ENCODE measurements around the gene TYRP1. TPM values are rescaled to one million over a fixed set of nuclear protein-coding genes. Genes with fewer than 3 reads are reported as not detected.

Gene TYRP1
- polyA plus RNA-seq, 3 donors from 2014 or later, result not detected

DNA sequence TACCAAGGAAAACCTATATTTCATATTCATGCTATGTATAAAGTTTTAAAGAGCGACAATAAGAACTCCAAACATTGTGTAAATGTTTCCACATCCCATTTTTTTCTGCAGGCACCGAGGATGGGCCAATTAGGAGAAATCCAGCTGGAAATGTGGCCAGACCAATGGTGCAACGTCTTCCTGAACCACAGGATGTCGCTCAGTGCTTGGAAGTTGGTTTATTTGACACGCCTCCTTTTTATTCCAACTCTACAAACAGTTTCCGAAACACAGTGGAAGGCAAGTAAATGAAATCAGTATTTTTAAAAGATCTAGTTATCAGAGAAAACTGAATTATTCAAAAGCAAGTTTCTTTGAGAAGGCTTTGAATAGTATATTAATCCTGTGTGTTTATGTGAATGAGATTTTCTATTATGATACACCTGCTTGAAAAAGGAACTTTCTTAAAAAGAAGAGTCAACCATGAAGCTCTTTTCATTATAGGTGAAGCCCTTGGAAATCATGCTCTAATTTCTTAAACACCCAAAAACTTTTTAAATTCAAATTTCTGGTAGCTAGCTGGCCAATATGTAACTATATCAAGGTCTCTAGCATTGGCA is 9.1 kb downstream of the TYRP1 start:
- H3K36me3 Mint-ChIP-seq, result no peaks in the 10 kb centered on the region
- H3K9me3 Mint-ChIP-seq, result peaks cover 3 to 33% (median 13%) of the 10 kb centered on the region in 6 donors
- no peak overlapping the region for H3K4me3 Mint-ChIP-seq
- peaks cover 0 to 3% (median 0%) of the 10 kb centered on the region in 3 donors for H3K27me3 Mint-ChIP-seq (ENCODE audit: low read depth in 3 of 3)
- no peak overlapping the region for H3K27ac Mint-ChIP-seq
- DNase-seq, result no peak
- no peaks in the 10 kb centered on the region for H3K4me1 Mint-ChIP-seq

DNA sequence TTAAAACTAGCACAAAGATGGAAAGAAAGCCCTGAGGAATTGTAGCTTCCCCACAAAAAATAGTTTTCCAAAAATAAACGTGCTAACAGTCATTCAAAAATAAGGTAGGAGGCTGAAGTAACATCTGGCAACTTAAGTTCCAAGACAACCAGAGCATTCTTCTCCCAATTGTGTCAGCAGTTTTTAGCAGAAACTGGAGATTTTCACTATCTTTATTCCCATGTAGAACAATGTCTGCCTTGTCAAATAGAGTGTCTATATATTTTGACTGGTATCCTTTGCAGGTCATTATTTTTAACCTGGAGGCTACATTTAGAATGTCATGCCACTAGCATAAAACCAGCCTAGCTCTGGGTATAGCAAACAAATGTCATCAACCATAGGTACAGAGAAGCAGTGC is 10.8 kb downstream of the TYRP1 start:
- Mint-ChIP-seq H3K9me3 (peaks cover 3 to 27% (median 13%) of the 10 kb centered on the region in 6 donors), H3K27ac (no peak overlapping the region), H3K4me1 (no peaks in the 10 kb centered on the region), H3K36me3 (no peaks in the 10 kb centered on the region), H3K27me3 (ENCODE audit: low read depth in 3 of 3) (peaks cover 0 to 4% (median 0%) of the 10 kb centered on the region in 3 donors), H3K4me3 (no peak overlapping the region)
- no peak for DNase-seq

DNA sequence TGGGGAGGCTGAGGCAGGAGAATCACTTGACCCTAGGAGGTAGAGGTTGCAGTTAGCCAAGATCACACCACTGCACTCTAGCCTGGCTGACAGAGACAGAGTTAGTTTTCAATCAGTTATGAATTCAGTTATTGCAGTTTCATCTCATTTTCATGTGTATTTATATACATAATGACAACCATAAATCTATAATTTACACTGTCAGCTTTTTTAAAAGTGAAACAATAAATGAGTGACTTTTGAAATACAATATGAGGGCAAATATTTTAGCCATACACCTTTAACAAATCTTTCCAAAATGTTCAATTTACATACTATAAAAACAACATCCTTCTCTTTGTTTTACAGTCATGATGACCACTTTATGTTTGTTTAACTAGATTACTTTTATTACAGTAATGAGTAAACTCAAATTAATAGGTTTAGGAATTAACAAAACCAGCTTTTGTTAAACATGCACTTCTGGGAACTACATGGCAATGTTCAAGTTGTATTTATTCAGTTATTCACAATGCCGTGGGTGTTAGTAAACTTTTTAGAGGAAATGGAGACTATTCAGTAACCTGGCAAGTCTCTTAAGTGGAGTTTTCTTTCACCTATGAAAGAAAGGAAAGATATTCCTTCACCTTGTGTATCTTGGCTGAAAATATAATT is 12.7 kb downstream of the TYRP1 start:
- Mint-ChIP-seq H3K27ac (no peak overlapping the region), H3K36me3 (no peaks in the 10 kb centered on the region), H3K9me3 (peaks cover 4 to 29% (median 11%) of the 10 kb centered on the region in 6 donors), H3K4me1 (no peaks in the 10 kb centered on the region), H3K27me3 (ENCODE audit: low read depth in 3 of 3) (peaks cover 0 to 2% (median 0%) of the 10 kb centered on the region in 3 donors), H3K4me3 (no peak overlapping the region)
- no peak for DNase-seq

DNA sequence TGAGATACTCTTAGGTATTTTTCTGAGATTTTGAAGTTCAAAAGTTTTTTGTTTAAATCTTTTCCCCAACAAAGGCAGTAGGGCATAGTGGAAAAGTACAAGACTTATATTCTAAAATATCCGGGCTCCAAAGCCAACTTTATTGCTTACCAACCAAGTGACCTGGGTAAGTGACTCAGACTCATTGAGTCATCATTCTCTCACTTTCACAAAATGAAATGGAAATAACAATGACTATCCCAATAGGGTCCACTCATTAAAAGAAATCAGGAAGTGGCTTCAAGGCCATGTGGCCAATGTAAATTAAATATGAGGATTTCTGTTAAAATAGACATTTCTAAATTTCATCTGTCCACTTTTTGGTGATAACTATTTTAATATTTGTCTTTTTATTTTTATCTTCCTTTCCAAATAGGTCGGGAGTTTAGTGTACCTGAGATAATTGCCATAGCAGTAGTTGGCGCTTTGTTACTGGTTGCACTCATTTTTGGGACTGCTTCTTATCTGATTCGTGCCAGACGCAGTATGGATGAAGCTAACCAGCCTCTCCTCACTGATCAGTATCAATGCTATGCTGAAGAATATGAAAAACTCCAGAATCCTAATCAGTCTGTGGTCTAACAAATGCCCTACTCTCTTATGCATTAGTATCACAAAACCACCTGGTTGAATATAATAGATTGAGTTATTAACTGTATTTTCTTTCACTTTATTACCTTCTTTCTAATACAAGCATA is 15.5 kb downstream of the TYRP1 start:
- no peaks in the 10 kb centered on the region for H3K36me3 Mint-ChIP-seq
- peaks cover 4 to 40% (median 10%) of the 10 kb centered on the region in 6 donors for H3K9me3 Mint-ChIP-seq
- no peak overlapping the region for H3K27ac Mint-ChIP-seq
- no peak overlapping the region for H3K4me3 Mint-ChIP-seq
- no peaks in the 10 kb centered on the region for H3K4me1 Mint-ChIP-seq
- no peak for DNase-seq
- peaks cover 0 to 2% (median 2%) of the 10 kb centered on the region in 3 donors for H3K27me3 Mint-ChIP-seq (ENCODE audit: low read depth in 3 of 3)

DNA sequence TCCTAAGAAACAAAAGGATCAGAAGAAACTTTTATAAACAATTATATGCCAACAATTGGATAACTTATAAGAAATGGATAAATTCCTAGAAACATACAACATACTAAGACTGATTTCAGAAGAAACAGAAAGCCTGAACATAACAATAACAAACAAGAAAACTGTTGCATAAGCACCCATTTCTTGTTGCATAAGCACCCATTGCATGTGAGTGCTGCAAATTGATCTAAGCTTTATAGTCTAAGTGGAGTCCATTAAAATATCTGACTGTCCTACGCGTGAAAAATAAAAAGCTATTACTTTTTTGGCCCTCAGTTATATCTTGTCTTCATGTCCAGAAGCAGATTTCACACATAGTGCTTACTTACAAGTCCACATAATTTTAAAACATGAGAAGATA is 19.3 kb downstream of the TYRP1 start:
- no peaks in the 10 kb centered on the region for H3K36me3 Mint-ChIP-seq
- no peak overlapping the region for H3K27ac Mint-ChIP-seq
- peaks cover 2 to 43% (median 9%) of the 10 kb centered on the region in 6 donors for H3K9me3 Mint-ChIP-seq
- H3K4me1 Mint-ChIP-seq, result no peaks in the 10 kb centered on the region
- no peak overlapping the region for H3K4me3 Mint-ChIP-seq
- H3K27me3 Mint-ChIP-seq (ENCODE audit: low read depth in 3 of 3), result peaks cover 0 to 2% (median 0%) of the 10 kb centered on the region in 3 donors
- no peak for DNase-seq

DNA sequence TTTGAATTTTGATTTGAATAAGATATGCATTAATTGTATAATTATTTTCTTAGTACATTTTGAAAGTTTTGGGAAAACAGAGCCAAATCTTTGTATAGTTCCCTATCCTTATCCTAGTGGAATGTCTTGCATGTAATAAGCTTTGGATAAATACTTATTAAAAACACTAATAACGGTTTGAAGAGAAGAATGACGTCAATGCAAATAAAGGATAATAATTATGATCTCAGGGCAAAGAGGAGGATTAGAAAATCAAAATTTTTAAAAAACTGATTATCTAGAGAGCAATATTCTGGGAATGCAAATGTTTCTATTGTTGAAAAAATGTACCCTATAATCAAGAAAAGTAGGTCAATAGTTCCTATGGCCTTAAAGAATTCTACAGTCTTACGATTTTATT is 22.1 kb downstream of the TYRP1 start:
- Mint-ChIP-seq H3K9me3 (peaks cover 2 to 46% (median 7%) of the 10 kb centered on the region in 6 donors), H3K36me3 (no peaks in the 10 kb centered on the region), H3K27me3 (ENCODE audit: low read depth in 3 of 3) (peaks cover 0 to 2% (median 0%) of the 10 kb centered on the region in 3 donors)

DNA sequence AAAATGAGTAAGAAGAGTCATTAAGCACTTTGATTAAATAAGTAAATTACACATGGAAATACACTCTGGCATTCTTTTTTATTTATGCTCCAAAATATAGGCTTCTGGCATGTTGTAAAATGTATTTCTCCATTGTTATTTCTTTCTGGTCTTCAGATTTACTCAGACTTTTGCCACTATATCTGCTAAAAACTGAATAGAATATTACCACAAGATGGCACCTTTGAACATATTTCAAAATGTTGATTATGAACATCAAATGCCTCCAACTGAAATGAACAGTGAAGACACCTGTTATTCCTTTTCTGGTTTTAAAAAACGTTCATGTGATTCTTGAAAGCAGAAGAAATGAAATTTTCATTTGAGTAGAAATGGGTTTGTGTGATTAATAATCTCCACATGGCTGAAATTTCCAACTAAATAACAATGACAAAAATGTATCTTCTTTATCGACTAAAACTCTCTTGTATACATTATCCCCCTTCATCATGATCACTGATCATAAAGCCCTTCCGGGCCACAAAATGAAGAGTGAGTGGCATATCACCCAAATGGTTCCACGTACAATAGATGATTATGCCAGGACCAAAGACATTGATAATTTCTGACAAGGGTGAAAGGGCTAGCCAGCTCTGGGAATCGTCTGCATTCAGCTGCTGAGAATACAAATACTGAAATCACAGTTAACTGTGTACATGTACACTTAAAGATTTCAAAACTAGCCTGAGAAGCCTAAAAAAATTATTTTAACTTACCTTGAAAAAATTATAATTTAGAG is 23.8 kb downstream of the TYRP1 start:
- H3K36me3 Mint-ChIP-seq, result no peaks in the 10 kb centered on the region
- no peak overlapping the region for H3K27ac Mint-ChIP-seq
- H3K4me3 Mint-ChIP-seq, result no peak overlapping the region
- DNase-seq, result no peak
- H3K9me3 Mint-ChIP-seq, result peaks cover 2 to 49% (median 8%) of the 10 kb centered on the region in 6 donors
- peaks cover 0 to 2% (median 0%) of the 10 kb centered on the region in 3 donors for H3K27me3 Mint-ChIP-seq (ENCODE audit: low read depth in 3 of 3)
- H3K4me1 Mint-ChIP-seq, result no peaks in the 10 kb centered on the region

More for the DNA sequence above, 22.1 kb downstream of the TYRP1 start:
- Mint-ChIP-seq H3K4me1 (no peaks in the 10 kb centered on the region), H3K4me3 (no peak overlapping the region), H3K27ac (no peak overlapping the region)
- DNase-seq, result no peak

DNA sequence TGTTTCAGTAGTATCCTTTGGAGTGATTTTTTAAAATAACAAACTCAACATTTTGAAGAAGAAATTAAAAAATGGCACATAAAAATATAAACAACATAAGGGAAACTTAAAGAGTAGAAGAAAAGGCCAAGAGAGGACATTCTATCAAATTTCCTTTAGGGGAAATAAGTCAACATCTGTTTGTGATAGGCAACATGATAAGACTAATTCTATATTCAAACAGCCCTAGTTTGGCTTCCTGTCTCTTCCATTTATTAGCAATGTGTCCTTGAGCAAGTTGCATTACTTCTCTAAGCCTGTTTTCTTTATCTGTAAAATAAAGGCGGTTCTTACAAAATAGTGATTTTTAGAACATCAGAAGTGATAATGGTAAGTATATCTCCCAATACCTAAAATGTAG is 24.7 kb downstream of the TYRP1 start:
- peaks cover 0 to 1% (median 0%) of the 10 kb centered on the region in 3 donors for H3K27me3 Mint-ChIP-seq (ENCODE audit: low read depth in 3 of 3)
- peaks cover 2 to 49% (median 14%) of the 10 kb centered on the region in 6 donors for H3K9me3 Mint-ChIP-seq
- H3K27ac Mint-ChIP-seq, result no peak overlapping the region
- no peaks in the 10 kb centered on the region for H3K4me1 Mint-ChIP-seq
- no peak for DNase-seq
- H3K4me3 Mint-ChIP-seq, result no peak overlapping the region
- H3K36me3 Mint-ChIP-seq, result no peaks in the 10 kb centered on the region

DNA sequence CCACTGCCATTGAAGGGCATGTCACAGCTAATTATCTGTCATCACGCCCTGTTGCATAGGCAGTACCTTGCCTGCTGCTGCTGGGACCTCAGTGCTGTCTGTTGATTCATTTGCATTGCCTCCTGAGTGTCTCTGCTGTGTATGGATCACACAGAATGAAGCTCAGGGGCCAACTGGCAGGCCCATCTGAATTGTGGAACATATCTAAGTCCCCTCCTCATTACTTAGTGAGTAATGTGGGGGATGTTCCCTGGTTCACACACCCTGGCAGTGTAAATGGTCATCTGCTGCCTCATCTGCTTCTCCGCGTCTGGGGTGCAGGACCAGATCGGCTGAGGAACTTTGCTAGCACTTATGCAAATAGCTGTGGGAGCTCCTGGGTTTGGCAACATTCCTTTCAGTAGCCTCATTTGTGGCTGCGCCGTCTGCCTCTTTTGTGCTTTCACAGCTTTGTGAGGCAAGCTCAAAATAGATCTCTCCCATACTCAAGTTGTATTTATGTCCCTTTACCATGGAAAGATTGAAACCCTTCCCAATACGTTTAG is 25.4 kb downstream of the TYRP1 start:
- no peak for DNase-seq
- no peaks in the 10 kb centered on the region for H3K4me1 Mint-ChIP-seq
- H3K9me3 Mint-ChIP-seq, result peaks cover 0 to 55% (median 14%) of the 10 kb centered on the region in 6 donors
- no peaks in the 10 kb centered on the region for H3K27me3 Mint-ChIP-seq (ENCODE audit: low read depth in 3 of 3)
- H3K4me3 Mint-ChIP-seq, result no peak overlapping the region
- H3K36me3 Mint-ChIP-seq, result no peaks in the 10 kb centered on the region
- no peak overlapping the region for H3K27ac Mint-ChIP-seq

DNA sequence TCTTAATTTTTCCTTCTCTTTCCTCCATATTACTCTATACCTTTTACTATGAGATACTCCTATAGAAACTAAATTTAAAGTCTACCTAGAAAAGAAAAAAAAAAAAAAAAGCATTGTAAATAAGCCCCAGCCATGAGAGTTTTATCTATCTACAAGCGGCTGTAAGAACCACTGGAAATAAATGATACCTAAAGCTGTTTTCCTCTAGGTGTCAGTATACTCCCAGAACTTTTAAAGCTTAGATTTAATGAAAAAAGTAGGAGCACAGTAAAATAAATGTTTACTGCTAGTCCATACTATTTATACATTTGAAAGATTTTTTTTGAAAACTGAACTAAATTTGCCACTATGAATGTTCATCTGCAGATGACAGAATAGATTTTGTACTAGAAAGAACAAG is 26.2 kb downstream of the TYRP1 start:
- Mint-ChIP-seq H3K4me1 (no peaks in the 10 kb centered on the region), H3K9me3 (peaks cover 0 to 54% (median 14%) of the 10 kb centered on the region in 6 donors), H3K36me3 (no peaks in the 10 kb centered on the region), H3K27ac (no peak overlapping the region), H3K4me3 (no peak overlapping the region), H3K27me3 (ENCODE audit: low read depth in 3 of 3) (no peaks in the 10 kb centered on the region)
- DNase-seq, result no peak

DNA sequence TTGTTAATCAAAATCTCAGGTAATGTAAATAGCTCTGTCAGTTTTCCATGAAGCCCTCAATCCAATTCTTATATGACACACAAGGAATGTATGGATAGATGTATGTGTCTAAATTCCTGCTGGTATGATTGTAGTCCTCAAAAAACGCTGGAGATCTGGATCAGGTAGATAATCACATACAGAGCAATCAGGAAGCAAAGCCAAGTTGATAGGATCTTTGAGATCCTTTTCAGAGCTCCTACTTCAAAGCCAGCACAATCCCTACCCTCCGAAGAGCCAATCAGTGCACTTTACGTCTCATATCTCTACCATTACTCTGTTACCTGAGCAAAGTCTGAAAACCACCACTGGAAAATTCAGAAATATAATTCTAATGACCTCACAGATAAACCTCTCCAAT is 27.4 kb downstream of the TYRP1 start:
- Mint-ChIP-seq H3K27me3 (ENCODE audit: low read depth in 3 of 3) (no peaks in the 10 kb centered on the region), H3K9me3 (peaks cover 0 to 56% (median 15%) of the 10 kb centered on the region in 6 donors), H3K4me3 (no peak overlapping the region), H3K4me1 (no peaks in the 10 kb centered on the region), H3K27ac (no peak overlapping the region), H3K36me3 (no peaks in the 10 kb centered on the region)
- DNase-seq, result no peak

DNA sequence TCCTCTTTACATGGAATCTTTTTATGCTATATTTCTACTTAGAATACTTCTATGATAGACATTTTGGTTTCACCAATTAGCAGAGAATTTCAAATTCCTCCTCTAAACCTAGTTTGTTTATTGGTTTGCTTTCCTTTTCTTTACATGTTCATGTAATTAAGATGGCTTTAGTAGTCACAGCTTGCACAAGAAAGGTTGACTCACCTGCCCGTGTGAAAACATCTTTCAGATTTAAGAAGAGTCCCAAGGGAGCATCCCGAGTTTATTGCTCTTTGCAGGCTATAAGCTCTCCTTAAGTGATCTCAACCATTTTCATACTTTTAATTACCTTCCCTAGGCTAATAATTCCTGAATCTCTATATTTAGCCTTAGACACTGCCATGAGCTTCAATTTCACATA is 28.9 kb downstream of the TYRP1 start:
- no peaks in the 10 kb centered on the region for H3K4me1 Mint-ChIP-seq
- DNase-seq, result no peak
- H3K4me3 Mint-ChIP-seq, result no peak overlapping the region
- no peaks in the 10 kb centered on the region for H3K36me3 Mint-ChIP-seq
- peaks cover 0 to 56% (median 15%) of the 10 kb centered on the region in 6 donors for H3K9me3 Mint-ChIP-seq
- H3K27me3 Mint-ChIP-seq (ENCODE audit: low read depth in 3 of 3), result no peaks in the 10 kb centered on the region
- H3K27ac Mint-ChIP-seq, result no peak overlapping the region

DNA sequence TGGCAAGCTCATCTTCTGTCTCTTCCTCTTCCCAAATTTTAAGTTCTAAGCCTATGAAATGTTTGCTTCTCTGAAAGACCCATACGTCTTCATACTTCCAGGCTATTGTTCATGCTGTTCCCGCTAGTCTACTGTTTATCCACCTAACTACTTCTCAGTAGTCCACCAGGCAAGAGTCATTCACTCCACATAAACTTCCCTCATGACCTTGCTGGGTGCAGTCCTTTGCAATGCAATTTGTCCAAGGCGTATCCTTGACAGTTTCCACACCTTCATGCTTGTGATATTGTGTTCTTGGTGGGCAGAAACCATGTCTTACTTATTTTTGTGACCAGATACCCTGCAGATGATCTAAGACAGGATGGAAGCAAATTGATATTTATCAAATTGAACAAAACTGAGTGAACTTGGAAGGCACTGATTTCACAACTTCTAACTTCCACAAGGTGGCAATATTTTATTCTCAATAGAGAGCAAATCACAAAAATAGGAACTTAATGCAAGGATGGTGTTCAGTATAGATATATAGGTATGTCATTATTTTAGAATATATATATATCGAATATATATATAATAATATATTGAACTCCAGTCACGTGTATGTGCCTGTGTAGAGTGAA is 30.3 kb downstream of the TYRP1 start:
- H3K4me3 Mint-ChIP-seq, result no peak overlapping the region
- peaks cover 2 to 48% (median 18%) of the 10 kb centered on the region in 6 donors for H3K9me3 Mint-ChIP-seq
- H3K36me3 Mint-ChIP-seq, result no peaks in the 10 kb centered on the region
- H3K27me3 Mint-ChIP-seq (ENCODE audit: low read depth in 3 of 3), result no peaks in the 10 kb centered on the region
- H3K4me1 Mint-ChIP-seq, result no peaks in the 10 kb centered on the region
- no peak overlapping the region for H3K27ac Mint-ChIP-seq
- no peak for DNase-seq
